Measurements from ENCODE around the gene NUTF2. TPM values are rescaled to one million over a fixed set of nuclear protein-coding genes. Genes with fewer than 3 reads are reported as not detected.

The NUTF2 gene
- total RNA-seq, 1 donor from 2014 or later = 73.2 TPM

Small RNA genes lying within 50 kb of the gene (small RNA-seq; reads per million reads assigned to genes)
- not detected for gene AC040162.2
- not detected for gene NRN1L

Other genes starting within 250 kb of the NUTF2 start
- gene CARMIL2, start 201.8 kb upstream of the NUTF2 start, total RNA-seq = 3.1 TPM
- gene ACD, start 186.7 kb upstream of the NUTF2 start, total RNA-seq = 17.6 TPM
- gene PARD6A, start 186.0 kb upstream of the NUTF2 start, total RNA-seq = 8.3 TPM
- 6.2 TPM for gene ENKD1, start 180.2 kb upstream of the NUTF2 start, total RNA-seq
- 3.1 TPM for gene C16orf86, start 180.1 kb upstream of the NUTF2 start, total RNA-seq
- 51.5 TPM for gene GFOD2, start 127.6 kb upstream of the NUTF2 start, total RNA-seq
- gene RANBP10, start 40.4 kb upstream of the NUTF2 start, total RNA-seq = 4.4 TPM
- 3.7 TPM for gene TSNAXIP1, start 40.0 kb upstream of the NUTF2 start, total RNA-seq
- gene THAP11, start 4.6 kb upstream of the NUTF2 start, total RNA-seq = 25.3 TPM
- gene CENPT, start 760 bp downstream of the NUTF2 start, total RNA-seq = 19.7 TPM
- gene EDC4, start 26.1 kb downstream of the NUTF2 start, total RNA-seq = 45.2 TPM
- gene NRN1L, start 38.0 kb downstream of the NUTF2 start, total RNA-seq = not detected
- gene PSKH1, start 46.3 kb downstream of the NUTF2 start, total RNA-seq = 5.1 TPM
- gene CTRL, start 84.9 kb downstream of the NUTF2 start, total RNA-seq = 1.4 TPM
- gene PSMB10, start 89.9 kb downstream of the NUTF2 start, total RNA-seq = 13.3 TPM
- 0.47 TPM for gene LCAT, start 97.2 kb downstream of the NUTF2 start, total RNA-seq
- 8.0 TPM for gene SLC12A4, start 121.7 kb downstream of the NUTF2 start, total RNA-seq
- gene DPEP3, start 133.6 kb downstream of the NUTF2 start, total RNA-seq = not detected
- gene DPEP2, start 152.6 kb downstream of the NUTF2 start, total RNA-seq = not detected
- not detected for gene DPEP2NB, start 169.0 kb downstream of the NUTF2 start, total RNA-seq
- 11.2 TPM for gene DDX28, start 176.3 kb downstream of the NUTF2 start, total RNA-seq
- 9.0 TPM for gene DUS2, start 176.4 kb downstream of the NUTF2 start, total RNA-seq
- 23.2 TPM for gene NFATC3, start 238.4 kb downstream of the NUTF2 start, total RNA-seq

Data from occipital lobe (tissue), 2 donors.